Activated T-helper 17 cell treated with anti-CD3 and anti-CD28 coated beads, Interleukin-2, amount 50 U/mL, for 72 hours (primary cell): ENCODE results near the gene ADK. TPM values are rescaled to one million over a fixed set of nuclear protein-coding genes. Genes with fewer than 3 reads are reported as not detected.
A peak's percentile ranks its signal among the peaks of the same experiment; 100 is the strongest.

Experiments used
- ATAC-seq: fragments of 150-1000 bp; cut with Tn5 transposase; replicated peaks from 2 replicates; pipeline ENCODE4 v1.10.0; 2021; ENCODE audit warnings: mild to moderate bottlenecking, moderate library complexity
- H3K27ac Mint-ChIP-seq: one replicate; pipeline ENCODE4 v1.8.0; 2022; ENCODE audit warnings: mixed read lengths
- H3K27me3 Mint-ChIP-seq: one replicate; pipeline ENCODE4 v1.8.0; 2022; ENCODE audit warnings: mixed read lengths
- H3K36me3 Mint-ChIP-seq: one replicate; pipeline ENCODE4 v1.8.0; 2022; ENCODE audit warnings: low read depth, mild to moderate bottlenecking, mixed read lengths
- H3K4me1 Mint-ChIP-seq: one replicate; pipeline ENCODE4 v1.8.0; 2022; ENCODE audit warnings: mixed read lengths
- H3K4me3 Mint-ChIP-seq: one replicate; pipeline ENCODE4 v1.8.0; 2022; ENCODE audit warnings: mild to moderate bottlenecking, mixed read lengths
- H3K9me3 Mint-ChIP-seq: one replicate; pipeline ENCODE4 v1.8.0; 2022; ENCODE audit warnings: mixed read lengths
- total RNA-seq, 2 donors: library from RNA; stranded (reverse); gene quantifications; one replicate each; pipeline ENCODE4 v1.2.3, GENCODE V29; 2022

The ADK gene
- 10 to 100 TPM; 51.4 to 72.1 TPM for total RNA-seq

DNA sequence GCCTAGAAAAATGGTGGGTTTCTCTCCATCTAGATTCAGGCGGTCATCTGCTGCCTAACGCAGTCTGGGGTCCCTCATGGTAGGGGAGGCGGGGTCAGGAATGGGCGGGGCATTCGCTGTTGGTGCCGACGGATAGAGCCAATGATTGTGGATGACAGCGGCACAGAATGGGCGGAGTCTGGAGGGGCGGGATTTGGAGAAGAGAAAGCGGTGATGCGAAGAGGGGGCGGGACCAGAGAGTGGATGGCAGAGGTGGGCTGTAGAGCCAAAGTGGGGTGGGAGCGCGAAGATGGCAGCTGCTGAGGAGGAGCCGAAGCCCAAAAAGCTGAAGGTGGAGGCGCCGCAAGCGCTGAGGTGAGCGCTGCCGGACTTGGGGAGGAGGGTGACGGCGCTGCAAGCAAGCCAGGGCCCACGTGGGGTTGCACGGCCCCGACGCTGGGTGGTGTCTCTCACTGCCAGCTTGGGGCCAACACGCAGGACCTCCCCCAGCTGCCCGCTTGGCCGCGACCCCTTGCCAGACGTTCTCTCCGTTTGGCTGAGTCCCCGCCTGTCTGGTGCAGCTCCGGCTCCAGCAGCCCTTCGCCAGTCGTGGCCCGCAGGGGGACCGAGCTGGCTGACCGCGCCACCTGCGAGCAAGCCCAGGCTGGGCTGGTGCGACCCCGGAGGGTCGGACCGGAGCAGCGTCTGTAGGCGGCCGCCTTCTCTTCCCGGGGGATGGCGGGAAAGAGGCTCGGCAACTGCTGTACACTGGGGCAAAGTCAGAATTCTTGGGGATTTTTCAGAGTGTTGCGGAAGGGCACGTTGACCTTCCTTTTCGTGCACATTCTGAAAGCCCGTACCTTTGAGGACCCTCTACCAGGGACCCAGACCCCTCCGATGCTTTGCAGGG lies at the start of gene ADK:
Gene ADK (plus strand): TSS at position 232 of the 889 bp plus-strand sequence. CDS start 58 bp downstream, at position 290.
- Mint-ChIP-seq H3K9me3 (no peaks in the 10 kb centered on the region), H3K4me1 (peaks cover 14% of the 10 kb centered on the region), H3K4me3 (no peak within 1 kb of the TSS), H3K36me3 (peaks cover 20% of the 10 kb centered on the region), H3K27ac (no peak within 1 kb of the TSS), H3K27me3 (no peaks in the 10 kb centered on the region)
- ATAC-seq = peak; percentile 96

DNA sequence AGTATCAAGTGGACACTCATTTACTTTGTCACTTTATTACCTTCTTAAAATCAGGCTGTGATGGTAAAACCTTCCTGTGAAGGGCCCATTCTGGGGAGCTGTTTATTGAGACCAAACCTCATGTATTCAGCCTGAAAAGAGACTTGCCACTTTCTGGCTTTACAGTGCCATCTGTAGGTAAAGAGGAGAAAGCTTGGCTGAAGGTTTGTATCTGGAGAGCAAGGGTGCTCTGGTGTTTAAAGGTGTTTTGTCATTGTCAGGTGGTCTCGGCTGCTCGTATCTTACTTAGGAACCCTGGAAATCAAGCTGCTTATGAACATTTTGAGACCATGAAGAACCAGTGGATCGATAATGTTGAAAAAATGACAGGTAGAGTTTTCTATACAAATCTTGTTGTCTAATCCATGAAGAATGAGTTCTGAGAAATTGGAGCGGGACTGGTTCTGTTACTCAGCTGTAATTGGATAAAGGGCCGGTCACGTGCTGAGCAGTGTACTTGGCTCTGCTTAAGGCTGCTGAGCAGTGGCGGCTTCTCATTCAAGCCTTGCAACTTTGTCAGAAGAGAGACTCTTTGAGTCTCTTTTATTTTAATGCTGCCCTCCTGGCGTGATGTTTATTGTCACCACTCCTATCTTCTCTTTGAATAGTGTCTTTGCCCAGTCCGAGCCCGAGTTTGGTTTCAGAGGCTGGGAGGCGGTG lies 47.3 kb upstream of the ADK start:
- no peak for ATAC-seq
- Mint-ChIP-seq H3K27ac (peak overlapping the region; percentile 51), H3K4me1 (peaks cover 6% of the 10 kb centered on the region), H3K9me3 (no peaks in the 10 kb centered on the region), H3K4me3 (no peak overlapping the region), H3K27me3 (no peaks in the 10 kb centered on the region), H3K36me3 (peaks cover 99% of the 10 kb centered on the region)

DNA sequence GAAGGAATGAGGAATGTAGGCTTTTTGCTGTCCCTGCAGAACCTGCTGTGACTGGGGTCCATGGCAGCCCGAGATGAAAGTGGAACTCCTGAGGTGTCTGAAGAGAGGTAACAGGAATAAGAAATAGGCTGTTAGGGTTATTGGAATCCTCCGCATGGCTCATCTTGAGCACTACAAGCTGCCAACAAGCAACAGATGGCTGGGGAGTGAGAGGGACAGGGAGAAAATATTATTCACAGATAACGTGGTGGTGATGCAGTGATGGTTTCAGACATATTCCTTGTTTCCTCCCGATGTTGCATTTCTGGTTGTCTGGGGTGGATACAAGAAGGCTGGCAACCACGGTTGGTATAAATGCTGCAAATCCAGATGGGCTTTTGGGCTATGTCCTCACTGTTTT lies 46.5 kb upstream of the ADK start:
- peaks cover 7% of the 10 kb centered on the region for H3K4me1 Mint-ChIP-seq
- no peak for ATAC-seq
- H3K36me3 Mint-ChIP-seq = peaks cover 99% of the 10 kb centered on the region

DNA sequence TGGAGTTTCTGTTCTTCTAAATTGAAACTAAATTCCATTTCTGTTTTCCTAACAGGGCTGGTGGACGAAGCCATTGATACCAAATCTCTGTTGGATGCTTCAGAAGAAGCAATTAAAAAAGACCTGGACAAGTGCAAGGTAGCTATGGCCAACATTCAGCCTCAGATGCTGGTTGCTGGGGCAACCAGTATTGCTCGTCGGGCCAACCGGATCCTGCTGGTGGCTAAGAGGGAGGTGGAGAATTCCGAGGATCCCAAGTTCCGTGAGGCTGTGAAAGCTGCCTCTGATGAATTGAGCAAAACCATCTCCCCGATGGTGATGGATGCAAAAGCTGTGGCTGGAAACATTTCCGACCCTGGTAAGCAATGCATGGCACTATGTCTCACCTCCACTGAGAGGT lies 46.0 kb upstream of the ADK start:
- Mint-ChIP-seq H3K4me3 (no peak overlapping the region), H3K27ac (no peak overlapping the region), H3K4me1 (peaks cover 11% of the 10 kb centered on the region), H3K9me3 (no peaks in the 10 kb centered on the region), H3K27me3 (no peaks in the 10 kb centered on the region), H3K36me3 (peaks cover 100% of the 10 kb centered on the region)
- no peak for ATAC-seq

More for the DNA sequence above, 46.5 kb upstream of the ADK start:
- H3K27ac Mint-ChIP-seq = peak overlapping the region; percentile 51
- H3K4me3 Mint-ChIP-seq = no peak overlapping the region
- H3K27me3 Mint-ChIP-seq = no peaks in the 10 kb centered on the region
- no peaks in the 10 kb centered on the region for H3K9me3 Mint-ChIP-seq

DNA sequence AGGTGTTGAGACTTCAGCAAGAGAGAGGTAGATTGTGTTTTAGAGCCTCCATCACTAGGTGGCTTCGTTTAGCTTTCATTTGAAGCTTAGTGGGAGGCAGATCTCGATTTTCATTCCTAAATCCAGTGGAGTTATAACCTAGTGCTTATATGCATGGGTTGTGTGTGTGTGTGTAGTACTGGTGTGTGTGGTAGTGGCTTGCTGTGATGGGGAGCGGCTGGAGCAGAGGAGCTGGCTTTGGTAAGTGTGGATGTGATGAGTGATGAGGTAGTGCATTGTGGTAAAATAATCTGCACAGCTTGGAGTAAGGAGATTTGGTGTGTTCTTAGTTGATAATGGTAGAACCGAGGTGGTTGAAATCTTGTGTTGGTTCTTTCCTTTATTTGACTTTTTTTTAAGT lies 43.6 kb upstream of the ADK start:
- Mint-ChIP-seq H3K36me3 (peaks cover 100% of the 10 kb centered on the region), H3K9me3 (no peaks in the 10 kb centered on the region), H3K4me1 (peaks cover 11% of the 10 kb centered on the region), H3K4me3 (no peak overlapping the region), H3K27me3 (no peaks in the 10 kb centered on the region), H3K27ac (peak overlapping the region; percentile 58)
- ATAC-seq = no peak

DNA sequence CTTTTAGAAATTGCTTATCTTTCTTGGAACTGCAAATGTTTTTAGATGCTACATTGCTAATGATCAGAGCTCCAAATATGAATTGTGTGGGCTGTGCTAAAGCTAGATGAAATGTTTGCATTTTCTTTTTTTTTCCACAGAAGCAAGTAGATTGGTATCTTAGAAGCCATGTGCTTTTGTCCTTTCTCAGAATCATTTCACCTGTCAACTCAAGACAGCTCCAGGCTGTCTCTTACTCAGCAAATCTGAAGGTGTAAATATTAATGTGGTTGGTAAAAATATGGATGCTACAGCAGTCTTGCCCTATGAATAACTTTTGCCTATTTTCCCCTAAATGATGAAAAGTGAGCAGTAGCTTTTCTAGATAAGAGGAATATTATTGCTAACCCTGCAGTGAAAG lies 41.6 kb upstream of the ADK start:
- Mint-ChIP-seq H3K27me3 (no peaks in the 10 kb centered on the region), H3K36me3 (peaks cover 99% of the 10 kb centered on the region), H3K4me1 (peaks cover 16% of the 10 kb centered on the region), H3K27ac (peak overlapping the region; percentile 78), H3K9me3 (no peaks in the 10 kb centered on the region), H3K4me3 (no peak overlapping the region)
- no peak for ATAC-seq

DNA sequence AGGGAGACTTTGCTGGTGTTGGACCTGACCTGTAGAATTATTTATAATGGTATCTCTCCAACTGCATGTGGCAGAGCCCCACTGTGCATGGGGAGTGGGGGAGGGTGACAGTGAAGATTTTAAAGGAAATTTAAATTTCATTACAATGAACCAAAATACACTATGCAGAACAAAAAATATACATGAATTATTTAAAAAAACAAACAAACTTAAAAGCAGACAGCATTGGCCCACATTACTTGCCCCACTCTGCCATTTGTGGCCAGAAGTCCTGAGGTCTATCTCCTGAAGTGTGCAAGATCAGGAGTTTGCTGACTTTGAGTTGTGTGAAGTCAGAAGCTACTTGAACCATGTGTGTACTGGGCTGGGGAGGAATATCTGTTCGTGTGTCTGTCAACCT lies 40.9 kb upstream of the ADK start:
- Mint-ChIP-seq H3K4me1 (peaks cover 16% of the 10 kb centered on the region), H3K27me3 (no peaks in the 10 kb centered on the region), H3K9me3 (no peaks in the 10 kb centered on the region), H3K36me3 (peaks cover 99% of the 10 kb centered on the region), H3K27ac (peak overlapping the region; percentile 78), H3K4me3 (no peak overlapping the region)
- no peak for ATAC-seq

DNA sequence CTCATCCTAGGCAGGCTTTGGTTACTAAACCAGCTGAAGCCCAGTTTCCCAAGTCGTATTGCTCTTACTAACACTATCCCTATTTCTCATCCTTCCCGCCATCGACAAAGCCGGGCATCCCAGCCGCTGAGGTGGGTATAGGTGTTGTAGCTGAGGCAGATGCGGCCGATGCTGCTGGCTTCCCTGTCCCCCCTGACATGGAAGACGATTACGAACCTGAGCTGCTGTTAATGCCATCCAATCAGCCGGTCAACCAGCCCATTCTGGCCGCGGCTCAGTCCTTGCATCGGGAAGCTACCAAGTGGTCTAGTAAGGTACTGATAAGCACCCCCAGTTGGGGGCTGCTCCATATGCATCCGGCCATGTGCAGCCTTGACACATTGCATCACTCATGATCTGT lies 39.2 kb upstream of the ADK start:
- Mint-ChIP-seq H3K36me3 (peaks cover 99% of the 10 kb centered on the region), H3K4me3 (no peak overlapping the region), H3K27ac (peak overlapping the region; percentile 78), H3K27me3 (no peaks in the 10 kb centered on the region), H3K9me3 (no peaks in the 10 kb centered on the region), H3K4me1 (peaks cover 16% of the 10 kb centered on the region)
- ATAC-seq = no peak

DNA sequence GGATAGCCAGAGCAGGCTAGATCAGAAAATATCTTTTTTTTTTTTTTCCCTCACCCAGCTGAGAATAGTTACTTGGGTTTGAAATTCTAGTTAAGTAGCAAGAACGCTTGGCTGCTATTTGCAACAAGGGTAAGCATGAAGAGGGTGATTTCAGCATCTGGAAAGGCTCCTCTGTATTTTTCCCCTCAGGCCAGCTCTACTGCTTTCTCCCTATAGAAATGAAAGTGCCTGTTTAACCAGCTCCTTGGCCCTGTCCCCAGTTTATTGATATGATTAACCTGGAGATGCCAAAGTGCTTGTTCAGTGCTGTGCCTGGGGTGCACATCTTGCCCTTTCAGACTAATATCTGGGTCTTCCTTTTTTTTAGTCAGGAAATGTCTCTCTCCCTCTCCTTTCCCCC lies 37.5 kb upstream of the ADK start:
- Mint-ChIP-seq H3K4me3 (no peak overlapping the region), H3K36me3 (peaks cover 99% of the 10 kb centered on the region), H3K4me1 (peaks cover 10% of the 10 kb centered on the region), H3K9me3 (no peaks in the 10 kb centered on the region), H3K27me3 (no peaks in the 10 kb centered on the region), H3K27ac (peak overlapping the region; percentile 75)
- ATAC-seq = no peak

DNA sequence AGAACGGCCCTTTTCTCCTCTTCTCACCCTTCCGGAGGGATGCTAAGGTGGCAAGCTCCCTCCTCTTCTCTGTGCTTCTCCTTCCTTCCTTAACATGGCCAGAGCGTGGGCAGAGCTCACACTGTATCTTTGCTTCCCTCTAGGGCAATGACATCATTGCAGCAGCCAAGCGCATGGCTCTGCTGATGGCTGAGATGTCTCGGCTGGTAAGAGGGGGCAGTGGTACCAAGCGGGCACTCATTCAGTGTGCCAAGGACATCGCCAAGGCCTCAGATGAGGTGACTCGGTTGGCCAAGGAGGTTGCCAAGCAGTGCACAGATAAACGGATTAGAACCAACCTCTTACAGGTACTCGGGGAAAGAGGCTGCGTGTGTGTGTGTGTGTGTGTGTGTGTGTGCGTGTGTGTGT lies 37.0 kb upstream of the ADK start:
- no peak overlapping the region for H3K4me3 Mint-ChIP-seq
- H3K36me3 Mint-ChIP-seq = peaks cover 99% of the 10 kb centered on the region
- H3K4me1 Mint-ChIP-seq = peaks cover 10% of the 10 kb centered on the region
- no peaks in the 10 kb centered on the region for H3K9me3 Mint-ChIP-seq
- ATAC-seq = no peak
- peak overlapping the region; percentile 75 for H3K27ac Mint-ChIP-seq
- H3K27me3 Mint-ChIP-seq = no peaks in the 10 kb centered on the region

DNA sequence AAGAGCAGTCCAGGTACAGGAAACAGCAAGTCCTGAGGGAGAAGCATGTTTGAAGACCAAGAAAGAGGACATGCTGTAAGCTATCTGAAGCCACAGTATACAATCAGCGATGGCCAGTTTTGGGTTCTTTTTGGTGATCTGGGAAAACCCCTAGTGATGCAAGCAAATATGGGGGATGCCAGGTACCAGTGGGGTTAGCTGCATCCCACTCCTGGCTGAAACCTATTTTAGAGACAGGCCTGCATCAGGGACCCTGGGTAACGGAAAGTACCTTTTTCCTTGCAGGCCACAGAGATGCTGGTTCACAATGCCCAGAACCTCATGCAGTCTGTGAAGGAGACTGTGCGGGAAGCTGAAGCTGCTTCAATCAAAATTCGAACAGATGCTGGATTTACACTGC lies 33.3 kb upstream of the ADK start:
- Mint-ChIP-seq H3K27me3 (no peaks in the 10 kb centered on the region), H3K4me3 (no peak overlapping the region), H3K9me3 (no peaks in the 10 kb centered on the region), H3K4me1 (peaks cover 12% of the 10 kb centered on the region), H3K27ac (peak overlapping the region; percentile 84), H3K36me3 (peaks cover 99% of the 10 kb centered on the region)
- ATAC-seq = peak; percentile 49

DNA sequence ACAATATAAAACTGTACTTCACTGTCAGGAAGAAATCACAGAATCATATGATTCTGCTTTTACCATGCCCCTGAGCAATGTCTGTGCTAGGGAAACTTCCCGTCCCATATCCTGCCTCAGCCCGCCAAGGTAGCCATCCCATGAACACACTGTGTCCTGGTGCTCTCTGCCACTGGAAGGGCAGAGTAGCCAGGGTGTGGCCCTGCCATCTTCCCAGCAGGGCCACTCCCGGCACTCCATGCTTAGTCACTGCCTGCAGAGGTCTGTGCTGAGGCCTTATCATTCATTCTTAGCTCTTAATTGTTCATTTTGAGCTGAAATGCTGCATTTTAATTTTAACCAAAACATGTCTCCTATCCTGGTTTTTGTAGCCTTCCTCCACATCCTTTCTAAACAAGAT lies 32.2 kb upstream of the ADK start:
- Mint-ChIP-seq H3K27ac (peak overlapping the region; percentile 84), H3K27me3 (no peaks in the 10 kb centered on the region), H3K4me1 (peaks cover 11% of the 10 kb centered on the region), H3K36me3 (peaks cover 100% of the 10 kb centered on the region), H3K4me3 (no peak overlapping the region), H3K9me3 (no peaks in the 10 kb centered on the region)
- ATAC-seq = no peak

DNA sequence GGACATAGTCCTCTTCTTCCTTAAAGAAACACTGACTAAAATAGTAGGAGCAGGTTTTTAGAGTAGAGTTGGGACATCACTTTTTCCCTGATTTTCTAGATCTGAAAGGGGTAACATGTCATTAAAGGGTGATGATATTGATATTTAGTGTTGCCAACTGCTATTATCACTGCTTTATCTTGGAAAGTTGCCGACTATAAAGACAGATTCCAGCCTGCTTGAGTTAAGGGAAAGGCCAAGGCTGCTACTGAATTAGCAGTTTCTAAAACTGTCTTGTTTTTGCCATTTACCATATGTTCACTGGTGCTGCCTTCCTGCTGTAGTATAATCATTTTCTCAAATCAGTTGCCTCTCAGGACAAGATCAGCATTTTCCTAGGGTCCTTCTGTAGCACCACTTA lies 30.1 kb upstream of the ADK start:
- Mint-ChIP-seq H3K36me3 (peaks cover 100% of the 10 kb centered on the region), H3K4me3 (no peak overlapping the region), H3K27ac (peak overlapping the region; percentile 31), H3K27me3 (no peaks in the 10 kb centered on the region), H3K4me1 (peaks cover 7% of the 10 kb centered on the region), H3K9me3 (no peaks in the 10 kb centered on the region)
- ATAC-seq = no peak

DNA sequence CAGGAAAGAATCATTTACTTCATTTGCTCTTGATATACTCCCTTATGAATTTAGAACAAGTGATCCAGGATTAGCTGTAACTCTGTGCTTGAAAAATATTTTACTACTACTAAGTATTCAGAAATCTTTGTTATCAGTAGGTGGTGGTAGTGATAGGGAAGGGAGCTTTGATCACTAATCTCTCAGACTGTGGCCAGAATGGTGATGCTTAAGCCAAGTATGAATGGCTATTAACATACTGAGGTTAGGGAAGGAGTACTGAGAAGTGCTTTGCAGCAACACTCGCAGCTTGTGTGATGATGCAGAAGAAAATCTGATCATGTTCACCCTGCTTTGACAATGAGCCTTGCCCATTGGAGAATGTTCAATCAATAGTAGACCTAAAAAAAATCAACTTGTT lies 29.7 kb upstream of the ADK start:
- no peak for ATAC-seq
- H3K27me3 Mint-ChIP-seq = no peaks in the 10 kb centered on the region
- H3K4me1 Mint-ChIP-seq = peaks cover 7% of the 10 kb centered on the region
- no peak overlapping the region for H3K4me3 Mint-ChIP-seq
- H3K27ac Mint-ChIP-seq = peak overlapping the region; percentile 31
- H3K9me3 Mint-ChIP-seq = no peaks in the 10 kb centered on the region
- peaks cover 100% of the 10 kb centered on the region for H3K36me3 Mint-ChIP-seq

DNA sequence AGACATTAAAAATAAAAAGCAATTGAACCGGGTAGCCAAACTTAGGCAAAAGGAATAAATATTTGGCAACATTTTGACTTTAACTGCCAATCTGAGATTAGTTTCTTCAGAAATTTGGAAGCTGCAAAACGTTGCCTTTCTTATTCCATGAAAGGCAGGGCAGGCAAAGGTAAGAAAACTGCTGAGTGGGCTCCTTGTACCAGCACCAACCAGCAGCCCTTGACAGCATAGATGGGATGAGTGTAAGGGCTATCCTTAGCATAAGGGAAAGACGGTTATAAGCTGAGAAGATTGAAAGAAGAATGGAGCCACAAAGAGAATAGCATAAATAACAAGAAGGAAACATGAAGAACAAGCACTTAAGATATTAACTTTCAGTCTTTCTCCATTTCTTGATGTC lies 29.0 kb upstream of the ADK start:
- H3K27ac Mint-ChIP-seq = peak overlapping the region; percentile 31
- no peaks in the 10 kb centered on the region for H3K9me3 Mint-ChIP-seq
- no peak overlapping the region for H3K4me3 Mint-ChIP-seq
- no peak for ATAC-seq
- peaks cover 97% of the 10 kb centered on the region for H3K36me3 Mint-ChIP-seq
- H3K27me3 Mint-ChIP-seq = no peaks in the 10 kb centered on the region
- H3K4me1 Mint-ChIP-seq = peaks cover 7% of the 10 kb centered on the region
